HG03558 (cell line): ENCODE measurements around the gene NRDC.

Experiments
- ATAC-seq: cut with Tn5 transposase; IDR thresholded peaks from one replicate; pipeline ENCODE4 v1.9.1; 2021; ENCODE audit warnings: moderate number of reproducible peaks; ENCODE audit not compliant: unreplicated experiment; ENCODE audit errors: extremely low read depth

NRDC gene

GRCh38 chr1:51788938-51789337 is 89.6 kb downstream of the NRDC start:
- no peak for ATAC-seq

DNA sequence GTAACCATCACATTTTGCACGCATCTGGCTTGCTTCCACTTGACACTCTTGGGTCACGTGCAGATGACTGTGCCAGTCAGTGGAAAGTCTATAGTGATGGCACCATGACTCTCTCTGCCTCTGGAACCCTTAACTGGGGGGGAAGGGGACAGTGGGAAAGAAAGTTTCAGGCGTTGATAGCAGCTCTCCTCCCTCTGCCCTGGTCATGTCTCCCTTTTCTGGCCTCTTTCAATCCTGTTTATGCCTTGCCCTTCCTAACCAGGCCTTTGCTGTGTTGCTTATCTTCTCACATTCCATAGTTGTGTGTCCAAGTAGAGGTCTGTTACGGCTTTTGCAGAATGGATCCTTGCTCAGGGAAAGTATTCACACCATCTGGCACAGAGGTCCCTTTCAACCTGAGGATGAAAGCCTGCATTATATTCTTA is 93.5 kb downstream of the NRDC start:
- no peak for ATAC-seq

DNA sequence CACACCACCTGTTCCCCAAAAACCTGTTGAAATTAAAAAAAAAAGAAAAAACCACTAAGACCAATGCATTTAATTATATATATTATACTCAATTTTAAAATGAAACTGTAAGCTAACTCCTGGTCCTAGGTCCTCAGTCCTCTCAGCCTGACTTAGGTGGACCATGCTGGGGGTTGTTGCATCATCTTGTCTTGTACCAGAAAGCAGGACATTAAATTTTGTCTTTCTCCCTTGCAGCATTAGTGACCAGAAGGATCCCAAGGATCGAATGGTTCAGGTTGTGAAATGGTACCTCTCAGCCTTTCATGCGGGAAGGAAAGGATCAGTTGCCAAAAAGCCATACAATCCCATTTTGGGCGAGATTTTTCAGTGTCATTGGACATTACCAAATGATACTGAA is 97.6 kb downstream of the NRDC start:
- ATAC-seq: no peak

GRCh38 chr1:51776408-51776807 is 102.1 kb downstream of the NRDC start:
- ATAC-seq: peak; percentile 56

- no peak for ATAC-seq
Observed at GRCh38 chr1:51768971-51769588, 109.4 kb downstream of the NRDC start.

GRCh38 chr1:51761351-51761750 is 117.2 kb downstream of the NRDC start:
- ATAC-seq: no peak

DNA sequence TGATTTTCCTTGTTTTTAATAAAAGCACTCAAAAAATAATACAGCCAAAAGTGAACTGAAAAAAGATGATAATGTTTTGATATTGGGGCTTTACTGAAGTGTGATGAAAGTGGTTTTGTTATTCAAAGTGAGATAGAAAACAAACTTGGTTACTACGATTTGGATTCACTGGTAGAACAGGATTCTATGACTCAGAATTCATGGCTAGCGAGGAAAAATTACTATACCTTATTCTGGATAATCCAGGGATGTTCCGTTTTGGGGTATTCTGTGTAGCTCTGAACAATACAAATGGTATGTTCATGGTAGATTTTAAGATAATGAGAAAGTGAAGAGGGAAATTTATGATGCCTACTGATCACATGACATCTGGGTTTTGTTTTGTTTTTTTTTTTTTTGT is 117.7 kb downstream of the NRDC start:
- ATAC-seq: no peak

DNA sequence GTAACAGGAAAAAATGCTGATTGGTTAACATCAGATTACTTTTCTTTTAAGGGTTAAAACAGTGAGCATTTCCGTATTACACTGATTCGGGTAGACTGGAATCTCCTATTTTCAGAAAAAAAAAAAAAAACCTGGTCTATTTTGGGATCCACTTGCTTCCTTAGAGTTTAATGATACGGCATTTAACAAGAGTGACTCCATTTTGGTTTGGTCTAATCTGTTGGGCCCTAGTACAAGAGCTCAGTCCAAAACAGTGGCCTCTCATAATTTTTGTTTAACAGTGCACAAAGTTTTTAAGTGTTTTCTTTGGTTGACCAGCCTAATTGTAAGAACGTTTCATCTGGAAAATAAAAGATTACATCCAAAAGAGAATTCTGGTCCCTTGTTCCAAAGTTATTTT is 120.2 kb downstream of the NRDC start:
- no peak for ATAC-seq

DNA sequence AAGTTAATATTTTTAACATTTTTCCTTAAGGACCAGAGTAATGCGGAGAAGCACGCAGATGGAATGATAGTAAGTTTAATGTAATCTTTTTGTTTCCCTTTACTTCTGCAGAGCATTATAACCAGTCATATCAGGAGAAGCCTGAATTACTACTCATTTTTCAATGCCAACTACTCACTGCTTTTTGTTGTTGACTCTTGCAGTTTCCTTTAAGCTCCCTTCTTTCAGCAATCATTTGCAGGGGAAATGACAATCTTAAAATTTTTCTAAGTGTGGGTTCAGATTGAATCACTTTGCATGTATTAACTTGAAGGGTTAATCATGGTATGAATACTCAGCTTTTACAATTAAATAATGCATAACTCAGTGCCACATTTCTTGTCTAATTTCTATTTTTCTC is 122.2 kb downstream of the NRDC start:
- no peak for ATAC-seq

DNA sequence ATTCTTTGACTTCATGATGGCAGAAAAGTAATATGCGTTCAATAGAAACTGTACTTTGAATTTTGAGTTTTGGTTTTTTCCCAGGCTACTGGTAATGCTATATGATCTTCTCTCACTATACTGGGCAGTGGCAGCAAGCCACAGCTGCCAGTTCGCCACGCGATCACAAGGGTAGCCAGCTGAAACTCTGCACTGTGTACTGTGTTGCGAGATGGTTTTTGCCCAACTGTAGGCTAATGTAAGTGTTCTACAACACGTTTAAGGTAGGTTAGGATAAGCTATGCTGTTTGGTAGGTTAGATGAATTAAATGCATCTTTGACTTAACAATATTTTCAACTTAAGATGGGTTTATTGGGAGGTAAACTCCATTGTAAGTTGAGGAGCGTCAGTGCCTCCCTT is 123.1 kb downstream of the NRDC start:
- ATAC-seq: no peak

GRCh38 chr1:51754666-51755065 is 123.9 kb downstream of the NRDC start:
- no peak for ATAC-seq

GRCh38 chr1:51753969-51754368 is 124.6 kb downstream of the NRDC start:
- no peak for ATAC-seq

DNA sequence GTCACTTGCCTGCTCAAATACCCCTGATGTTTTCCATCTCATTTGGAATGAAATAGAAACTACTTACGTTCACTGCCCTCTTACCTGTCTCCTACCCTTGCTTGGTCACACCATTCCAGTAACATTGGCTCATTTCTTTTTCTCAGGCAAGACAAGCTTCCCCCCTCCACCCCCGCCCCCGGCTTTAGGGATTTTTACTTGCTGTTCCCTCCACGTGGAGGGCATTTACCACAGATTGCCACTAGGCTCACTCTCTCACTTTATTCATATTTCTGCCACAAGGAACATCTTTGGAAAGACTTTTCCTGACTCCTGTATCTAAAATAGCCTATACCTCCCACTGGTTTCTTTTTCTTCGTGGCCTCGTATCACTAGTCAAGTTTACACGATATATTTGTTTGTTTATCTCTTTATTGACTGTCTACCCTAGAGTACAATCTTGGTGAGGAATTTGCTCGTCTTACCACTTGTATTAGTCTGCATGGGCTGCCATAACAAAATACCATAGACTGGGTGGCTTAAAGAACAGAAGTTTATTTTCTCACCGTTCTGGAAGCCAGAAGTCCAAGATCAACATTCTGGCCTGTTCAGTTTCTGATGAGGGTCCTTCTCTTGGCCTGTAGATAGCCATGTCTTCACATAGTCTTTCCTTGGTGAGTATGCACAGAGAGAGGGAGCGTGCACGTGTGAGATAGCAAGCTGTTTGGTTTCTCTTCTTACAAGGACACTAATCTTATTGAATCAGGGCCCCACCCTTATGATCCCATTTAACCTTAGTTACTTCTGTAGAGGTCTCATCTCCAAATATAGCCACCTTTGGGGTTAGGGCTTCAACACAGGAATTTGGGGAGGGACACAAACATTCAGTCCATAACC is 126.2 kb downstream of the NRDC start:
- no peak for ATAC-seq

- ATAC-seq: no peak
Observed at GRCh38 chr1:51750729-51751128, 127.8 kb downstream of the NRDC start.

- no peak for ATAC-seq
Observed at GRCh38 chr1:51750218-51750617, 128.3 kb downstream of the NRDC start.

DNA sequence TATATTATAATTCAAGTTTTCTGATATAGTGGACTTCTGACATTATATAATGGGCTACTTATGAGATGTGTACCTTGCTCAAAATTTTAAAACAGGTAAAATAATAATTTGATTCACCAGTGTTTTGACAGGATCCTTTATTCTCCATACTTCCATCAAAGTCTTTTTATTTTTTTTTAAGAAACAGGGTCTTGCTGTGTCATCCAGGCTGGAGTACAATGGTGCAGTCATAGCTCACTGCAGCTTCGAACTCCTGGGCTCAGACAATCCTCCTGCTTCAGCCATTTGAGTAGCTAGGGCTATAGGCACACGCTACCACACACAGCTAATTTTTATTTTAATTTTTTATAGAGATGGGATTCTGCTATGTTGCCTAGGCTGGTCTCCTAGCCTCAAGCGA is 129.4 kb downstream of the NRDC start:
- ATAC-seq: no peak

DNA sequence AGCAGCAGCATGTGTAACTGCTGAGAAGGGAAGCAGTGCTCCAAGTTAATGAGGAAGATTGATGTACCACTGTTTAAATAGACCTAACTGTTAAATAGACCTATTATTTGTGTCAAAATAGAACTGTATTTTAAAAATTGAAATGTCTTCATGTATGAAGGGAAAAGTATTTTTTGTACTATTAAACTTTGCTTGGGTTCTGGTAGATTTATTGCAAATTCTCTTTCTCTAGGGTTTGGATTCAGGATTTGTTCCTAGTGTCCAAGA is 133.3 kb downstream of the NRDC start:
- no peak for ATAC-seq

- ATAC-seq: no peak
Observed at GRCh38 chr1:51744506-51745303, 133.8 kb downstream of the NRDC start.

DNA sequence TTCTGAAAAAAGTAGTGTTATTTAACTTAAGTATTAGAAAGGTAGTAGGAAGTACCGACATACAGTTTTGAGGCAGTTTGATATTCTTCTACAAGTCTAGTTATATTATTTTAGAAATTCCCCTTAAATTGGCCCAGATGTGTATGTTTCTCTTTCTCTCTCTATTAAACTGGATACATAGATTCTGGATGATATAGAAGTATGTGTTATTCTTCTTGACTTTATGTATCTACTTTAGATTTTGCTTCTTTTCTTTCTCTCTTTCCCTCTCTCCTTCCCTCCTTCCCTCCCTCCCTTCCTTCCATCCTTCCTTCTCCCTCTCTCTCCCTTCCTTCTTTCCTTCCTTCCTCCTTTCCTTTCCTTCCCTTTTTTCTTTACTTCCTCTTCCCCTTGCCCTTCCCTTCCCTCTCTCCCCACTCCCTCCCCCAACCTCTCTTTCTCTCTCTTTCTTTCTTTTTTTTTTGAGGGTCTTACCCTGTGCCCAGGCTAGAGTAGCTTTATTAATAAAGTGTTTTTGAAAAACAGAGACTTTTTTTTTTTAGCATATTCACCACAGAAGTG is 137.3 kb downstream of the NRDC start:
- no peak for ATAC-seq

DNA sequence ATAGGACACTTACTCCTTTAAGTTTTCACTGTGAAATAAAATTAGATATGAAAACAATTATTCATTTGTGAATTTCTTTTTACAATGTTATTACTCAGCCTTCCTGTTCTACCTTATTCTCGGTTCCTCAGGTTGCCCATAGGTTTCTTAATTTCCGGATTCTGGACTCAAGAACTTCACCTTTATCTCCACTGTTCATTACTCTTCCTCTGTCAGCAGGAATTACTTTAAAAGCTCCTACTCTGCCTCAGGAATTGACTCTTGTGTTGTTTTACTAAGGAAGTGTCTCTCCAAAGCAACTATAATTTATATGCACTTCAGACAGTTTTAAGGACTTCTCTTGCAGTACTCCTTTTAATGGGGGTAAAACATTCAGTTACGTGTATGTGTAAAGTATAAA is 137.9 kb downstream of the NRDC start:
- no peak for ATAC-seq
